HL-60 (cell line): ENCODE results near the gene NPB.

ENCODE experiments used
- DNase-seq, 2 experiments: peaks; one replicate each; pipeline ENCODE4 v3.0.0-alpha.2; 2010 to 2020; ENCODE audit warnings: low read depth in 1 of 2, low spot score in 1 of 2
- H3K27ac ChIP-seq: fragments of 250-450 bp; sonication (Bioruptor Pico); replicated peaks from 2 replicates; pipeline ENCODE4 v1.5.1; 2020; ENCODE audit warnings: mild to moderate bottlenecking, moderate library complexity
- H3K27me3 ChIP-seq: fragments of 250-450 bp; sonication (Bioruptor Pico); 2 replicates; pipeline ENCODE4 v1.5.1; 2021; ENCODE audit warnings: mild to moderate bottlenecking, moderate library complexity; ENCODE audit not compliant: insufficient read depth, poor library complexity, severe bottlenecking
- H3K4me3 ChIP-seq: replicated peaks from 2 replicates; pipeline ENCODE4 v1.5.1; 2011; ENCODE audit warnings: mild to moderate bottlenecking, control low read depth, low read length; ENCODE audit not compliant: insufficient read depth
- CTCF ChIP-seq: IDR thresholded peaks from one replicate; pipeline ENCODE4 v1.5.1; 2011; ENCODE audit warnings: low read length, control low read depth, inconsistent platforms; ENCODE audit not compliant: insufficient read depth
- GABPA ChIP-seq: IDR thresholded peaks from 2 replicates; pipeline ENCODE4 v1.6.1; 2012; ENCODE audit warnings: low read depth
- POLR2AphosphoS5 ChIP-seq: IDR thresholded peaks from 2 replicates; pipeline ENCODE4 v1.6.1; 2012; ENCODE audit warnings: low read depth
- REST ChIP-seq: IDR thresholded peaks from 2 replicates; pipeline ENCODE4 v1.6.1; 2012; ENCODE audit warnings: low read depth; ENCODE audit not compliant: insufficient replicate concordance
- SPI1 ChIP-seq: IDR thresholded peaks from 2 replicates; pipeline ENCODE4 v1.6.1; 2012; ENCODE audit warnings: low read depth, mild to moderate bottlenecking, borderline replicate concordance

NPB gene

GRCh38 chr17:81922566-81923301 is 20.7 kb downstream of the NPB start:
- H3K27ac ChIP-seq, result peak overlapping the region; percentile 92
- peak; percentile 80 to 87 for DNase-seq
- H3K4me3 ChIP-seq, result peak overlapping the region; percentile 60
- TF ChIP-seq CTCF (no peak), SPI1 (no peak), REST (no peak), GABPA (no peak), POLR2AphosphoS5 (0 out of 2 replicates have a peak, but pooled peaks have one; percentile 26)
- H3K27me3 ChIP-seq, result no peaks in the 10 kb centered on the region

GRCh38 chr17:81923302-81924260 is 21.5 kb downstream of the NPB start:
- TF ChIP-seq GABPA (no peak), POLR2AphosphoS5 (peak; percentile 68), SPI1 (peak; percentile 23; the same call in 1 of the 2 replicates), REST (no peak), CTCF (no peak)
- Histone ChIP-seq H3K27ac (peak overlapping the region; percentile 92), H3K4me3 (peak overlapping the region; percentile 60), H3K27me3 (no peaks in the 10 kb centered on the region)
- peak; percentile 91 to 97 for DNase-seq

GRCh38 chr17:81924557-81925532 is 22.8 kb downstream of the NPB start:
- peak in 1 of 2 experiments; percentile 57 for DNase-seq
- H3K4me3 ChIP-seq, result peak overlapping the region; percentile 60
- TF ChIP-seq POLR2AphosphoS5 (no peak), GABPA (no peak), SPI1 (no peak), REST (no peak), CTCF (no peak)
- H3K27ac ChIP-seq, result peak overlapping the region; percentile 92
- no peaks in the 10 kb centered on the region for H3K27me3 ChIP-seq
